A673 (cell line): ENCODE measurements around the gene MBNL2. TPM values are rescaled to one million over a fixed set of nuclear protein-coding genes. Genes with fewer than 3 reads are reported as not detected.

Experiments
- BruUV-seq: library from RNA; stranded (reverse); fragments of 400-500 nt; replicated peaks from 2 replicates; lab custom pipeline; 2021; lab: Mats Ljungman, UMichigan
- CTCF ChIA-PET: fragments of 300-600 bp; sonication (Branson Sonifier 250); formaldehyde crosslinking; loops from one replicate; lab custom pipeline; 2022; ENCODE audit warnings: antibody characterized with exemption; lab: Charles Lee
- POLR2A ChIA-PET: fragments of 300-600 bp; sonication (Branson Sonifier 250); formaldehyde crosslinking; loops from one replicate; lab custom pipeline; 2022; ENCODE audit warnings: antibody characterized with exemption; ENCODE audit not compliant: low non-redundant PET; lab: Charles Lee
- DNase-seq: peaks from one replicate; pipeline ENCODE4 v3.0.0-alpha.2; 2015; ENCODE audit warnings: low spot score
- H3K27ac ChIP-seq: fragments of 200-600 bp; sonication (generic); 2 replicates; pipeline ENCODE4 v1.5.1; 2016; ENCODE audit warnings: mixed run types, low read depth, mild to moderate bottlenecking, mixed read lengths, antibody characterized with exemption, low read length; ENCODE audit not compliant: poor library complexity, severe bottlenecking
- H3K27me3 ChIP-seq: fragments of 200-600 bp; sonication (generic); replicated peaks from 2 replicates; pipeline ENCODE4 v1.6.1; 2017; ENCODE audit warnings: mixed run types, low read depth, mild to moderate bottlenecking, mixed read lengths, antibody characterized with exemption, low read length; ENCODE audit not compliant: insufficient read depth, poor library complexity
- H3K36me3 ChIP-seq: fragments of 200-600 bp; sonication (generic); 2 replicates; pipeline ENCODE4 v1.6.1; 2016; ENCODE audit warnings: mixed run types, mild to moderate bottlenecking, mixed read lengths, antibody characterized with exemption, low read length; ENCODE audit not compliant: insufficient read depth, poor library complexity, severe bottlenecking
- H3K4me1 ChIP-seq: fragments of 200-600 bp; sonication (generic); 2 replicates; pipeline ENCODE4 v1.6.1; 2017; ENCODE audit warnings: mixed run types, mild to moderate bottlenecking, mixed read lengths, antibody characterized with exemption, low read length; ENCODE audit not compliant: insufficient read depth, poor library complexity, severe bottlenecking
- H3K4me3 ChIP-seq: fragments of 200-600 bp; sonication (generic); 2 replicates; pipeline ENCODE4 v1.5.1; 2016; ENCODE audit warnings: low read depth, mixed run types, mild to moderate bottlenecking, mixed read lengths, low read length; ENCODE audit not compliant: poor library complexity, severe bottlenecking
- H3K9me3 ChIP-seq: fragments of 200-600 bp; sonication (generic); 2 replicates; pipeline ENCODE4 v1.6.1; 2016; ENCODE audit warnings: mixed run types, low read depth, mild to moderate bottlenecking, mixed read lengths, antibody characterized with exemption, low read length; ENCODE audit not compliant: poor library complexity, severe bottlenecking
- EZH2 ChIP-seq: fragments of 200-600 bp; sonication (generic); IDR thresholded peaks from 2 replicates; pipeline ENCODE4 v1.6.1; 2017; ENCODE audit warnings: borderline replicate concordance, low read depth, mild to moderate bottlenecking, mixed read lengths, antibody characterized with exemption, low read length; ENCODE audit not compliant: poor library complexity, severe bottlenecking
- intact Hi-C: fragments of 100-400 bp; cut with micrococcal nuclease; formaldehyde crosslinking; loops from one replicate; pipeline ENCODE4 v1.10.0; 2022; ENCODE audit not compliant: unreplicated experiment
- total RNA-seq: library from RNA; stranded (reverse); gene quantifications from 2 replicates; pipeline ENCODE4 v1.2.3, GENCODE V29; 2021
- TF ChIP-seq, protein P1 (sequence below): fragments of 300-800, 200-600 bp; sonication (generic); conservative IDR thresholded peaks from 2 replicates; pipeline ENCODE4 v1.5.1; 2017; ENCODE audit warnings: low read depth, mild to moderate bottlenecking, antibody characterized with exemption, low read length, moderate library complexity, mixed read lengths

MBNL2 gene
- total RNA-seq, 1 experiment from 2014 or later = 12.0 TPM

DNA sequence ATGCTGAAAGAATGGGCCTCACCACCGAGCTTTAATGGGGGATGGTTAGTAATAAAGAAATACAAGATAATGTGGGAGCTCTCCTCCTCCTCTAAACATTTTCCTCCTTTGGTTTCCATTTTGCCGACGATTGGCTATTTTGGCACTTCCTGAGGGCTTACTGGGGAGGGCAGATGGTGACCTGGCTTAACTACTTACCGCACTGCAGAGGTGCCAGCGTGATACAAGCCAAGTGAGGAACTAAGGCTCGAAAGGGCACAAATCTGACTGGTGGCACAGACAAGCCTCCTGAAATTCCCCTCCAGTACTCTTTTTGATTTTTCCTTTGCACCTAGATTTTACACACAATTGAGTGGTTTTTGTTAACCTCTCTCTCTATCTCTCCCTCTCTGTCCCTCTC is 158.6 kb downstream of the MBNL2 start:
- Histone ChIP-seq H3K36me3 (no peaks in the 10 kb centered on the region), H3K27ac (no peak overlapping the region), H3K27me3 (no peaks in the 10 kb centered on the region), H3K9me3 (no peaks in the 10 kb centered on the region), H3K4me1 (no peaks in the 10 kb centered on the region), H3K4me3 (no peak overlapping the region)
- intact Hi-C loops = no loop called here
- DNase-seq = no peak
- ChIA-PET CTCF (no interaction called here), POLR2A (no interaction called here)
- BruUV-seq = no TSS peak
- TF ChIP-seq EZH2 = no peak
- TF ChIP-seq, protein P1, sequence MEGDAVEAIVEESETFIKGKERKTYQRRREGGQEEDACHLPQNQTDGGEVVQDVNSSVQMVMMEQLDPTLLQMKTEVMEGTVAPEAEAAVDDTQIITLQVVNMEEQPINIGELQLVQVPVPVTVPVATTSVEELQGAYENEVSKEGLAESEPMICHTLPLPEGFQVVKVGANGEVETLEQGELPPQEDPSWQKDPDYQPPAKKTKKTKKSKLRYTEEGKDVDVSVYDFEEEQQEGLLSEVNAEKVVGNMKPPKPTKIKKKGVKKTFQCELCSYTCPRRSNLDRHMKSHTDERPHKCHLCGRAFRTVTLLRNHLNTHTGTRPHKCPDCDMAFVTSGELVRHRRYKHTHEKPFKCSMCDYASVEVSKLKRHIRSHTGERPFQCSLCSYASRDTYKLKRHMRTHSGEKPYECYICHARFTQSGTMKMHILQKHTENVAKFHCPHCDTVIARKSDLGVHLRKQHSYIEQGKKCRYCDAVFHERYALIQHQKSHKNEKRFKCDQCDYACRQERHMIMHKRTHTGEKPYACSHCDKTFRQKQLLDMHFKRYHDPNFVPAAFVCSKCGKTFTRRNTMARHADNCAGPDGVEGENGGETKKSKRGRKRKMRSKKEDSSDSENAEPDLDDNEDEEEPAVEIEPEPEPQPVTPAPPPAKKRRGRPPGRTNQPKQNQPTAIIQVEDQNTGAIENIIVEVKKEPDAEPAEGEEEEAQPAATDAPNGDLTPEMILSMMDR = no peak

DNA sequence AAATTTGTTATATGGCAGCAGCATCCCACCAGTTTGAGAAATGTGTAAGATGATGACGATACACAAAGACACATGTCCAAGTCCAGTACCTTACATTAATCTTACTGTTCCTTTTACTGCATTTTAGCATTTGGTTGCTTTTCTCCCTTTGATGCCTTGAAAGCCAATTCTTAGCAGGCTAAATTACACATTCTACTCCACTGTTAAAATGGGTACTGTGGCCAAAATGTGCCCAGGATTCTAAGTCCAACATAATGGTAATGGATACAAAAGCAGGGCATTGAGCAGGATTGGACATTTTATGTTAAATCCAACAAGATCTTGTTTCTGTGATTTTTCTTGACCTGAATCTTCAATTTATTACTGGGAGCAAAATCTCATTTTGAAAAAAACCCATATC is 159.1 kb downstream of the MBNL2 start:
- CTCF ChIA-PET = no interaction called here
- Histone ChIP-seq H3K9me3 (no peaks in the 10 kb centered on the region), H3K36me3 (no peaks in the 10 kb centered on the region), H3K4me1 (no peaks in the 10 kb centered on the region), H3K27ac (no peak overlapping the region), H3K4me3 (no peak overlapping the region), H3K27me3 (no peaks in the 10 kb centered on the region)
- intact Hi-C loops = no loop called here
- BruUV-seq = no TSS peak
- DNase-seq = no peak
- TF ChIP-seq, protein P1 = no peak
- no peak for TF ChIP-seq EZH2
- POLR2A ChIA-PET = no interaction called here

DNA sequence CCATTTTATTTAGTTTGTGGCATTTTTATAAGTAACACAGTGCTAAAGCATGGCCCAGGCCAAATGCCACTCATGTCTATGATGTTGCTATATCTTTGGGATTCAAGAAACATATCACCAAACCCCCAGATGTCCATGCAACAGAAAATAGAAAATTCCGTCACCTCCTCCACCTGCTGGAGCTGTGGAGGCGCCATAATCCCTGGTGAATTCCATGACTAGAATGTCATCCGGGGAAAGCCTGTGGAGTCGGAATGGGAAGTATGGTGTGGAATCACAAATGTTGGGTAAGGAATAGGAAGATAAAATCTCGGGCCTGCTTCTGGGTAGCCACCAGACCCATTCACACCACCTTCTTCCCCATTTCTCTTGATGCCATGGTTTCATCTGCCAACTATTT is 160.1 kb downstream of the MBNL2 start:
- POLR2A ChIA-PET = no interaction called here
- H3K27me3 ChIP-seq = no peaks in the 10 kb centered on the region
- no peaks in the 10 kb centered on the region for H3K36me3 ChIP-seq
- no TSS peak for BruUV-seq
- no peak overlapping the region for H3K4me3 ChIP-seq
- H3K9me3 ChIP-seq = no peaks in the 10 kb centered on the region
- no peak overlapping the region for H3K27ac ChIP-seq
- no peak for DNase-seq
- intact Hi-C loops = no loop called here
- H3K4me1 ChIP-seq = no peaks in the 10 kb centered on the region
- CTCF ChIA-PET = no interaction called here
- TF ChIP-seq, protein P1 = no peak
- no peak for TF ChIP-seq EZH2
